Heart left ventricle (tissue), 16 donors: ENCODE data around the gene LAMB3. TPM values are rescaled to one million over a fixed set of nuclear protein-coding genes. Genes with fewer than 3 reads are reported as not detected.
A peak's percentile ranks its signal among the peaks of the same experiment; 100 is the strongest.

Experiments used
- ATAC-seq, 4 donors: fragments of 200-7000 bp; cut with Tn5 transposase; one replicate each; pipeline ENCODE4 v1.9.1; 2020 to 2022; ENCODE audit warnings: moderate library complexity in 4 of 4, mild to moderate bottlenecking in 3 of 4, moderate number of reproducible peaks in 1 of 4
- DNase-seq, 5 donors: peaks; one replicate each; pipeline ENCODE4 v3.0.0-alpha.2; 2020
- H3K27ac ChIP-seq, 12 donors: fragments of 200-600 bp; sonication (generic) in 4 of 12; one replicate each; pipeline versions ENCODE4 v1.5.0 to v1.8.0; 2016 to 2022; ENCODE audit warnings: mild to moderate bottlenecking in 2 of 12
- H3K27me3 ChIP-seq, 9 donors: fragments of 200-600 bp; sonication (generic) in 2 of 9; one replicate each; pipeline versions ENCODE4 v1.5.1 to v1.8.0; 2016 to 2022; ENCODE audit warnings: mild to moderate bottlenecking in 3 of 9
- H3K36me3 ChIP-seq, 9 donors: fragments of 200-600 bp; sonication (generic) in 2 of 9; one replicate each; pipeline versions ENCODE4 v1.5.0 to v1.8.0; 2018 to 2022; ENCODE audit warnings: mild to moderate bottlenecking in 2 of 9
- H3K4me1 ChIP-seq, 12 donors: fragments of 200-600 bp; sonication (generic) in 4 of 12; one replicate each; pipeline versions ENCODE4 v1.5.0 to v1.8.0; 2016 to 2022; ENCODE audit warnings: mild to moderate bottlenecking in 3 of 12
- H3K4me3 ChIP-seq, 12 donors: fragments of 200-600 bp; sonication (generic) in 4 of 12; one replicate each; pipeline versions ENCODE4 v1.5.0 to v1.8.0; 2017 to 2022; ENCODE audit warnings: mild to moderate bottlenecking in 9 of 12, moderate library complexity in 4 of 12
- H3K9me3 ChIP-seq, 12 donors: fragments of 200-600 bp; sonication (generic) in 4 of 12; one replicate each; pipeline versions ENCODE4 v1.5.0 to v1.8.0; 2016 to 2022; ENCODE audit warnings: mild to moderate bottlenecking in 1 of 12
- CTCF ChIP-seq, 12 donors: fragments of 200-600 bp; sonication (generic) in 4 of 12; IDR thresholded peaks; one replicate each; pipeline versions ENCODE4 v1.5.0 to v1.8.0; 2018 to 2022; ENCODE audit warnings: antibody characterized with exemption in 12 of 12, mild to moderate bottlenecking in 5 of 12
- POLR2A ChIP-seq, 2 donors: fragments of 450-650 bp; IDR thresholded peaks; one replicate each; pipeline ENCODE4 v1.6.1; 2017; ENCODE audit warnings: antibody characterized with exemption in 2 of 2, mild to moderate bottlenecking in 2 of 2, moderate library complexity in 2 of 2
- WGBS, 4 donors: extraction: QIAGEN DNeasy Blood & Tissue Kit in 2 of 4; methylation state at CpG; one replicate each; pipeline versions ENCODE4 v1.1.5 to v1.1.7; 2013 to 2018; 5-methylcytosine and 5-hydroxymethylcytosine counted together
- intact Hi-C, 10 donors: fragments of 100-400 bp; cut with DNase I; formaldehyde crosslinking; loops; one replicate each; pipeline versions ENCODE4 v1.11.1 to v1.14.2; 2022
- polyA plus RNA-seq, 2 donors: library from polyadenylated mRNA; stranded (reverse); fragments of 200-250 nt; gene quantifications; one replicate each; pipeline ENCODE4 v1.2.3, GENCODE V29; 2013
- total RNA-seq, 9 donors: library from RNA; depleted of rRNA in 2 of 9; stranded (reverse); fragments of >200 nt in 2 of 9; fragmentation: NEBNext Ultra II Directional in 3 of 9; extraction: Animal tissue kit (Norgen Biotek cat#: 25700) in 3 of 9; gene quantifications; one replicate each; pipeline versions ENCODE4 v1.1.0 to v1.2.4, GENCODE V29; 2016 to 2023
- donor health status: ischemic (EF 13 %, LVEDD 7.1; RV severe dilation, severe dysfunction).
- donor health status: healthy with polysubstance abuse.
- donor health status: DM: no; HTN: yes; CAD: no.
- donor health status: DM: no; HTN: no; CAD: no.
- donor health status: ischemic (EF 25% LVEDD 6.9; RV normal size, moderate dysfunction).
- donor health status: ischemic (EF 25% LVEDD 5.7; RV mildly dilated, moderate dysfunction).
- donor health status: healthy.
- donor health status: DM: yes; HTN: yes; CAD: no.
- donor health status: ischemic (EF 35%, LVEDD 5.7; RV mildly dilated, moderate dysfunction).
- donor health status: nonischemic (EF 11% LVEDD 7.7; RV severe dilation, severe dysfunction).
- donor health status: DM: yes; HTN: yes; CAD: no.
- donor health status: PGD.
- donor health status: ischemic (EF 29% LVEDD 5.4; RV normal size, mild dysfunction).
- donor health status: nonischemic (EF 23%, LVEDD 6.1; RV moderate dilation, normal function).

LAMB3 gene
- total and polyA plus RNA-seq, 11 donors = 0.83 to 7.4 (median 3.6) TPM

DNA sequence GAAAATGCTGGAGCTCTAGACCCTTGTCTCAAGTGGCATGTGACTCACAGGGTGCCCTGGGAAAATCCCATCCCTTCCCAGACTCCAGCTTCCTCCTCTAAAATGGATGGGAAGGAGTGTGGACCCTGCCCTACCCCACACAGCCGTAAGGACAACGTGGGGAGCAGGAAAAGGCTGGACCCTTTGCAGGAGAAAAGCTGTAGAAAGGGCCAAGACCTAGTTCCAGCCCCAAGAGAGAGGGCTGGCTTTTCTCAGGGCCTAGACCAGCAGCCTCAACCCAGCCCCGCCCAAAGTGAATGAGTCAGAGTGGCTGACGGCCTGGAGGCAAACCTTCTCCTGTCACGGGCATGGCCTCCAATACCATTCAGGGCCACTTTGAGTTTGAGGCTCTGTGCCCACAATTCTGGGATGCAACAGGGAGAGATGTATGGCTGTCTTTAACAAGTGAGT lies 1.1 kb downstream of the LAMB3 start:
- TF ChIP-seq POLR2A (IDR thresholded peaks at IDR 0.05) = no peak
- TF ChIP-seq CTCF (IDR thresholded peaks at IDR 0.05) = no peak
- ATAC-seq = peak; percentile 27 to 76 (median 64)
- Histone ChIP-seq H3K27ac (peak overlapping the region in 2 of 12 donors; percentile 7 to 90), H3K4me3 (no peak overlapping the region), H3K9me3 (no peaks in the 10 kb centered on the region), H3K27me3 (no peaks in the 10 kb centered on the region), H3K36me3 (no peaks in the 10 kb centered on the region), H3K4me1 (peaks cover 7 to 77% (median 60%) of the 10 kb centered on the region in 12 donors)
- 29 to 64% (median 42%) methylated on average over 5 of the region's 5 CpGs for WGBS, 4 donors
- peak; percentile 47 to 84 (median 80) for DNase-seq
- intact Hi-C loops = no loop called here

GRCh38 chr1:209650454-209650853 lies 1.8 kb downstream of the LAMB3 start:
- Histone ChIP-seq H3K4me1 (peaks cover 10 to 84% (median 67%) of the 10 kb centered on the region in 12 donors), H3K27ac (peak overlapping the region in 1 of 12 donors; percentile 90), H3K4me3 (no peak overlapping the region), H3K27me3 (no peaks in the 10 kb centered on the region), H3K36me3 (no peaks in the 10 kb centered on the region), H3K9me3 (no peaks in the 10 kb centered on the region)
- TF ChIP-seq CTCF (IDR thresholded peaks at IDR 0.05) (no peak), POLR2A (IDR thresholded peaks at IDR 0.05) (no peak)
- 69 to 89% (median 79%) methylated on average over 1 of the region's 1 CpG for WGBS, 4 donors
- intact Hi-C loops = no loop called here
- DNase-seq (no peak), ATAC-seq (peak in 1 of 4 donors; percentile 10)

DNA sequence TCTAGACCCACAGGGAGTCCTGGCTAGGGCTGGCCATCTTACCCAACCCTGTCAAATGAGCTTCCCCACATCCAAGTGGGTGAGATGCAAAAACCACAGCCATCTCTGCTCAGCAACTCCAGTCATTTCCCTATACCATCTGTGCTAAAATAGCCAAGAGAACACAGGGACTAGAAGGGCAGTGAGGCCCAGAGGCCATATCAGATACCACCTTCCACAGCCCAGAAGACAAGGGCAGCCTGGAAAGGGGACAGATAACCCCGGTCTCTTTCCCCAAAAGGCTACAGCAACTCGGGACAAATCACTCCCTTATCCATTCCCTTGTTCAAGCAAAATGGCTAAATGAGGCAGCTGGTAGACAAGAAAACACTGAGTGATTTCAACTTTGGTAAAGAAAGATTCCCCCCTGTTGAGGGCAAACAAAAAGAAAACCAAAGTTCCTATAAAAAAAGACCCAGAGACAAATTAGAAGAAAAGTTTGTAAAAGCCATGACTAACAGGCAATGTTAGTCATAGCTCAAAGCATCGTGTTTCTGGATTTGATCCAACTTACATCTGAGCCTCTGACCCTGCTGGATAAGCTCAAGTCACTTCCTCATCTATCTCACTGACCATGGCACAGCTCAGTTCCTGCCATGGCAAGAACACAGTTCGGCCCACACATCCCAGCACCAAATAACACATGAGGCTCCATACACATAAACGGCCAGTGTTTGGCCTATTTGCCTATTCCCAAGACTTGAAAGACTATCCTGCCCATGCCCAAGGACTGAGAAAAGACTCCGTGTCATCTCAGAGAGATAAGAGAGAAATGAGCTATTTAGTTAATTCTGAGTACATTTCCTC lies 3.1 kb downstream of the LAMB3 start:
- H3K36me3 ChIP-seq = no peaks in the 10 kb centered on the region
- H3K27ac ChIP-seq = peak overlapping the region in 10 of 12 donors; percentile 4 to 94 (median 34)
- intact Hi-C loops = loop anchor here in 2 of 10 donors (2.0 to 5.0 kb wide), 2 partner anchors 26 to 38 kb away; partner anchors contain the start of gene G0S2 (in 1 of the 2)
- DNase-seq (no peak), ATAC-seq (peak in 3 of 4 donors; percentile 47 to 66 (median 62))
- H3K9me3 ChIP-seq = no peaks in the 10 kb centered on the region
- no peaks in the 10 kb centered on the region for H3K27me3 ChIP-seq
- WGBS, 4 donors = 36 to 48% (median 43%) methylated on average over 6 of the region's 6 CpGs
- TF ChIP-seq POLR2A (IDR thresholded peaks at IDR 0.05) (no peak), CTCF (IDR thresholded peaks at IDR 0.05) (no peak)
- H3K4me1 ChIP-seq = peaks cover 10 to 97% (median 77%) of the 10 kb centered on the region in 12 donors
- no peak overlapping the region for H3K4me3 ChIP-seq

DNA sequence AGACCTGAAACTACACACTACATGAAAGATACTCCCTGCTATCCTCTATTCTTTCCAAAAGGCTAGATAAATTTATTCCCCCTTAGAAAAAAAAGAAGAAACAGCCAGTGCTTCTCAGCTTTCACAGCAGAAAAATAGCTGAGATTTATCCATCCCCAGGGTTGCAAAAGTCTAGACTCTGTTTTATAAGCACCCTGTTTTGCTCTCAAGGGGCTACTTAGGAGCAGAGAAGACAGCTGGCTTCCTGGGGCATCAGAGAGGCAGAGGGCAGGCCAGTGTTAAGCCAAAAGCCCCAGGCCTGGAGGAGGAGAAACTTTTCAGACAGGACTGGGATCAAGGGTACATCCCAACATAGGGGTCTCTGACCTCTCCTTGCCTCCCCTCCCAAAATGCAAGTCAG lies 3.9 kb downstream of the LAMB3 start:
- DNase-seq (no peak), ATAC-seq (no peak)
- intact Hi-C loops = loop anchor here in 2 of 10 donors (2.0 to 5.0 kb wide), 2 partner anchors 26 to 39 kb away; partner anchors contain the start of gene G0S2 (in 1 of the 2)
- no peaks in the 10 kb centered on the region for H3K9me3 ChIP-seq
- no peaks in the 10 kb centered on the region for H3K36me3 ChIP-seq
- H3K27me3 ChIP-seq = no peaks in the 10 kb centered on the region
- H3K27ac ChIP-seq = peak overlapping the region in 10 of 12 donors; percentile 7 to 94 (median 36)
- peaks cover 11 to 98% (median 78%) of the 10 kb centered on the region in 12 donors for H3K4me1 ChIP-seq
- H3K4me3 ChIP-seq = no peak overlapping the region
- TF ChIP-seq CTCF (IDR thresholded peaks at IDR 0.05) (no peak), POLR2A (IDR thresholded peaks at IDR 0.05) (no peak)
